Rectal smooth muscle tissue (tissue), 1 donor: ENCODE results near the gene LUC7L3.

ENCODE experiments used
- H3K27ac ChIP-seq: one replicate; pipeline ENCODE4 v1.7.0; 2013; ENCODE audit warnings: low read depth, low read length, inconsistent platforms
- H3K27me3 ChIP-seq: one replicate; pipeline ENCODE4 v1.7.0; 2013; ENCODE audit warnings: low read length; ENCODE audit not compliant: control insufficient read depth, insufficient read depth
- H3K36me3 ChIP-seq: one replicate; pipeline ENCODE4 v1.7.0; 2013; ENCODE audit warnings: low read length; ENCODE audit not compliant: control insufficient read depth, insufficient read depth
- H3K4me1 ChIP-seq: one replicate; pipeline ENCODE4 v1.7.0; 2013; ENCODE audit warnings: low read length; ENCODE audit not compliant: control insufficient read depth, insufficient read depth
- H3K4me3 ChIP-seq: one replicate; pipeline ENCODE4 v1.7.0; 2013; ENCODE audit warnings: low read length
- H3K9ac ChIP-seq: one replicate; pipeline ENCODE4 v1.7.0; 2013; ENCODE audit warnings: low read length

LUC7L3 gene

DNA sequence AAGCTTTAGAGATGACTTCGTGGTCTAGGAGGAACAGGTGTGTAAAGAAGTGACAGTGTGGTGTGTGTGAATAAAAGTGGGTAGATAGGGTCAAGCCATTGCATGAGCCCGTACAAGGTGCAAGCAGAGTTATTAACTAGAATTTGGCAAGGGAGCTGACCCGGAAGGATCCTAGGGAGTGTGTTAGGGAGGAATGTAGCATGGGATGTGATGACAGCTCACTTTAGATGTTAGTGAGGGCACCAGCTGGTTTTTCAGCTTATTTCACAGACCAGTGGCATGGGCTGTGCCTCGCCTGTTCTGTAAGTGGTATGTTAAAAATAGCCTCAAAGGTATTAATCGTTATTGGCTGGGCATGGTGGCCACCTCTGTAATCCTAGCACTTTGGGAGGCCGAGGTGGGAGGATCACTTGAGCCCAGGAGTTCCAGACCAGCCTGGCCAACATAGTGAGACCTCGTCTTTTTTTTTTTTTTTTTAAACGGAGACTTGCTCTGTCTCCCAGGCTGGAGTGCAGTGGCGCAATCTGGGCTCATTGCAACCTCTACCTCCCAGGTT is 39.7 kb downstream of the LUC7L3 start:
- Histone ChIP-seq H3K4me3 (no peak overlapping the region), H3K36me3 (no peaks in the 10 kb centered on the region), H3K9ac (no peak overlapping the region), H3K27ac (no peak overlapping the region), H3K27me3 (no peaks in the 10 kb centered on the region), H3K4me1 (peaks cover 8% of the 10 kb centered on the region)

DNA sequence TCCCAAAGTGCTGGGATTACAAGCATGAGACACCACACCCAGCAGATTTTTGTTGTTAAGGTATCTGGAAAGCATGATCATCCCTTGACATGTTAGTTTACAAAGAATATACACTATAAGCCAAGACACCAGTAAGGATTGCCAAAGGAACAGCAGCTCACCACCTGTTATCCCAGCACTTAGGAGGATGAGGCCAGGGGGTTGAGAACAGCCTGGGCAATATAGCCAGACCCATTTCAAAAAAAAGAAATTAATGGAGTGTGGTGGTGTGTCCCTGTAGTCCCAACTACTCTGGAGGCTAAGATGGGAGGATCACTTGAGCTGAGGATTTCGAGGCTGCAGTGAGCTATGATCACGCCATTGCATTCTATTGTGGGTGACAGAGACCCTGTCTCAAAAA is 42.8 kb downstream of the LUC7L3 start:
- H3K36me3 ChIP-seq: no peaks in the 10 kb centered on the region
- no peak overlapping the region for H3K9ac ChIP-seq
- H3K4me1 ChIP-seq: peaks cover 8% of the 10 kb centered on the region
- H3K27me3 ChIP-seq: no peaks in the 10 kb centered on the region
- no peak overlapping the region for H3K27ac ChIP-seq
- H3K4me3 ChIP-seq: no peak overlapping the region

DNA sequence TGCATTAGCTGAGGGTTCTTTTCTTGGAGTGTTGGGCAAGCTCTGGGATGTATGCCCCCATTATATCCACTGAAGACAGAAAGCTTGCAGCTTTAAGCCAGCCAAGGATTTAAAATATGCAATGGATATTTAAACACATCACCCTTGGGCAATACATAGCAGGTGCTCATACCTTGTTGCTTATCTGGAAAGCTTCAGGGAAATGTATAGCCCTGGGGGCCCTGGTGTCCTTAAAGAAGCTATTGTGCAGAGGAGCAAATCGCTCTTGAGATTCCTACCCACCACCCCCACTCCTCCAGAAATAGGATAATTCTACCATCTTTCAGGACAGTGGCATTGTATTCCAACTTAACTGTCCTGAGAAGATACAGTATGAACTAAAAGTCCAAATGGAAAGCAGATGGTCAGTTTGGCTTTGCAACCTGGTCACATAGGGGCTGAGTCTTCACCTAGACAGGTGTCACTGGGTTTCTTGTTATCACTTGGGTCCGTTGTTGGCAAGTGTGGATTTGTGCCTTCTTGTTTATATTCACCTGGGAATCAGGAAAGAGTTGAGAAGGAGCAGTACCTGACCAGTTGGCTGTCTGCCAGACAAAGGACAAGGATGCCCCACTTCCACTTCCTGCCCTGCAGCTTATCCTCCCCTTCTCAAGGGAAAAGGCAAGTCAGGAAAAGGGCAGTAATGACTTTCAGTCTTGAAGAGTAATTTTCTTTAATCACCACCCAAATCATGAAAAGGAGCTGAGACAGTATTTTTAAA is 44.5 kb downstream of the LUC7L3 start:
- H3K4me1 ChIP-seq: peaks cover 8% of the 10 kb centered on the region

DNA sequence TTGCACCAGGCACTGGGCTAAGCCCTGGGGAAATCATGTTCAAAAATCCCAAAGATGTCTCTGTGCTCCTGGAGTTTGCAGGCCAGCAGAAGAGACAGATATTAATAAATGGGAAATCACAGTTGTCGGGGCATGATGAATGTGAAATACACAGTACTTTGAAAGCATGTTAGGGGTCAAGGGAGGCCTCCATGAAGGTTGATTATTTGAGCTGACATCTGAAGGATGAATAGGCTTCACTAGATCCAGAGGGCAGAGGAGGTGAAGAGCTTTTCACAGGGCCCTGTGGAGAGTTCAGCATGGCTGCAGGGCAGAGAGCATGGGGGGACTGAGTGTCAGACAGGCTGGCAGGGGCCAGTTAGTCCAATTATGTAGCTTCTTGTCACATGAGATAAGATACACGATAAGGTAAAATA is 45.3 kb downstream of the LUC7L3 start:
- H3K4me3 ChIP-seq: no peak overlapping the region
- H3K9ac ChIP-seq: no peak overlapping the region
- peaks cover 8% of the 10 kb centered on the region for H3K4me1 ChIP-seq
- no peaks in the 10 kb centered on the region for H3K36me3 ChIP-seq
- H3K27me3 ChIP-seq: no peaks in the 10 kb centered on the region
- no peak overlapping the region for H3K27ac ChIP-seq

More for the DNA sequence above, 44.5 kb downstream of the LUC7L3 start:
- H3K4me3 ChIP-seq: no peak overlapping the region
- H3K27me3 ChIP-seq: no peaks in the 10 kb centered on the region
- H3K36me3 ChIP-seq: no peaks in the 10 kb centered on the region
- H3K27ac ChIP-seq: no peak overlapping the region
- H3K9ac ChIP-seq: no peak overlapping the region

DNA sequence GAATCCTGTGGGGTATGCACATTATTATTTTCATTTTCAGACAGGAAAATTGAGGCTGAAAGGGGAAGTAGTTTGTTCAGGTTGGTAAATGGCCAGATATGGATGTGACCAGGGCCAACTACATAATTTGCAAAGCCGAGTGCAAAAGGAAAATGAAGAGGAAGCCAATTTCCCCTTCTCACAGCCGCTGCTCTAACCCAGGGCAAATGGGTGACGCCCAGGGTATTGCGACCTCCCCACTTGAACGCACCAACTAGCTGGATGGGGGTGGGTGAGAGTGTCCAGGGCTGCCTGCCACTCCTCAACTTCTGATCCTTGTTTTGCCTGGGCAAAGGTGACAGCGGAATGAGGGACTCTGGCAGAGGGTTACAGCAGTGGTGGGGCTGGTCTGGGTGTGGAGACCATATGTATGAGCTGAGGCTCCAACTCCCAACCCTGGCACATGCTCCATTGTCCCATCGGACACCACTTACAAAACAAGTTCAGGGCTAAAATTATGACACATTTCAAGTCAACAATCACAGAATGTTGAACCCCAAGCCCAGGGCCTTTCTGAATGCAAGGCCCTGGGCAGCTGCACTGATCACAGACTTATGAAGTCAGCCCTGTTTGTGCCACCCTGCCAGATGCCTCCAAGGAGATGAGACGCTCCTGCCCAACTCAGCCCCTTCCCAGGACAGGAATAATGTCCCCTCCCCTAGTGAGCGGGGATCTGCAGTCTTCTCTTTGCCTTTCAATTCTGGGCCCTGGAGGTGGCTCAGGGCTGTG is 46.2 kb downstream of the LUC7L3 start:
- peak overlapping the region; percentile 1 for H3K27ac ChIP-seq
- peaks cover 8% of the 10 kb centered on the region for H3K4me1 ChIP-seq
- peak overlapping the region; percentile 5 for H3K9ac ChIP-seq

DNA sequence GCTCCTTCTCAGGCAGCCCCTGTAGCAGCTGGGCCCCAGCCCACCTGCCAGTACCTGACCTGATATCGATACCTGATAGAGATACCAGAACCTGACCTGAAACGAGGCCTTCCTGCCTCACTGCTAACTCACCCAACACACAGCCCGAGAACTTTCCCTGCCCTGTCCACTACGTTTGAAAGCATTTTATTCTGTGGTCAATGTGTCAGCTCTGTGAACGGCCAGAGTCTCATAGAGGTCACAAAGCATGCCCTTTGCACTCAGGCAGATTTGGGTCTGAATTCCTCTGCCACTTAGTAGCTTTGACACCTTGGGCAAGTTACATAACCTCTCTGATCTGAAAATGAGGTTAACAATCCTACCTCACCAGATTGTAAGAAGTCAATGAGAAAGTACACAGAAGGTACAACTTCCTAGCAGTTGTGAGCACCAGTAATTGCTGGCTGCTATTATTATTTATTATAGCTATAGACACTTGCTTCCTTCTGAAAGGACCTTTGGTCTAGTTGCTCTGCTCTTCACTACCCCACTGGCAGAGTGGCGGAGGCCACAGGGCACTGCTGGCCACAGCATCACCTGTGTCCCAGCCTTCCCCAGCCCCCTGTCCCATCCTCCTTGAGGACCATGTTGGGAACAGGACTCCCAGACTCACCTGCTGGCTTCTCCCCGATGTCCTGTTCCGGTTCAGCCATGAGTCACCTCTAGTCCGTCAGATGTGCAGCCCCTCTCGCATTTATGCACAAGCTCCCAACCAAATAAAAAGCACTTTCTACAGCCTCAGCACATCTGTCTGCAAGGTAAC is 47.0 kb downstream of the LUC7L3 start:
- Histone ChIP-seq H3K4me3 (peak overlapping the region; percentile 44), H3K9ac (peak overlapping the region; percentile 5), H3K36me3 (no peaks in the 10 kb centered on the region), H3K4me1 (peaks cover 8% of the 10 kb centered on the region), H3K27me3 (no peaks in the 10 kb centered on the region), H3K27ac (peak overlapping the region; percentile 1)

More for the DNA sequence above, 46.2 kb downstream of the LUC7L3 start:
- no peaks in the 10 kb centered on the region for H3K27me3 ChIP-seq
- H3K4me3 ChIP-seq: peak overlapping the region; percentile 44
- H3K36me3 ChIP-seq: no peaks in the 10 kb centered on the region

DNA sequence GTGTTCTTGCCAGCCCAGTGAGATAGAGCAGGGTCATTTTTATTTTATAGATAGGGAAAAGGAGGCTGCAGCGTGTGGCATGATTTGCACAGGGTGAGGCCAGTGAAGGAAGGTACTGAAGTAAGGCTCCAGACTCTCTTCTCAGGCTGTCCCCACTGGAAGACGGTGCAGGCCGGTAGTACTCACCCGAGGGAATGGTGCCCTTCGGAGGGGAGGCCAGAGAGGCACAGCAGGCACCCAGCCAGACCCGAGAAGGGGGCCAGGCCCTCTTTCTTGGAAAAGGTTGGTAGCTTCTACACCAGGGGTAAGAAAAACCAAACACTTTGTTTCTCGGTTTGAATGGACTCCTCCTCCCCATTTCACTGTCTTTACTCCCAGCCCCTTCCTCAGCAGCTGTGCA is 47.6 kb downstream of the LUC7L3 start:
- no peak overlapping the region for H3K27ac ChIP-seq
- peaks cover 8% of the 10 kb centered on the region for H3K4me1 ChIP-seq
- no peaks in the 10 kb centered on the region for H3K27me3 ChIP-seq
- H3K4me3 ChIP-seq: peak overlapping the region; percentile 44
- H3K36me3 ChIP-seq: no peaks in the 10 kb centered on the region
- H3K9ac ChIP-seq: no peak overlapping the region

DNA sequence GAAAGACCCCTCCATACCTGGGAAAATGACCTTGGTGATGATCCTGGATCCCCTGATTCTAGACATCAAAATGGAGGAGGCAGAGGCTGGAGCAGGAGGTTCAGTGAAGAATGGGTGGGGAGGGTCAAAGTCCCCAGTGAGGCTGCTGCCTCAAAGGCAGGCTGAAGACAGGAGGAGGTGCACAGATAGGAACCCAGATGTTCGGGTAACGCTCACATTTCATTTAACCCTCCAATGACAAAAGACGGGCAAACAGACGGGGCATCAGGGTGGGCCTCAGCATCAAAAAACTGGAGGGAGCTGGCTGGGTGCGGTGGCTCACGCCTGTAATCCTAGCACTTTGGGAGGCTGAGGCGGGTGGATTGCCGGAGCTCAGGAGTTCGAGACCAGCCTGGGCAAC is 48.0 kb downstream of the LUC7L3 start, which contains the start of gene ANKRD40CL:
Gene ANKRD40CL, minus strand, starts transcription at position 73 of the 400 bp plus-strand sequence. CDS start 605 bp downstream, outside the sequence.
- Histone ChIP-seq H3K4me3 (peak within 1 kb of the TSS; percentile 44), H3K9ac (no peak within 1 kb of the TSS), H3K4me1 (peaks cover 8% of the 10 kb centered on the region), H3K36me3 (no peaks in the 10 kb centered on the region), H3K27me3 (no peaks in the 10 kb centered on the region), H3K27ac (peak within 1 kb of the TSS; percentile 1)

DNA sequence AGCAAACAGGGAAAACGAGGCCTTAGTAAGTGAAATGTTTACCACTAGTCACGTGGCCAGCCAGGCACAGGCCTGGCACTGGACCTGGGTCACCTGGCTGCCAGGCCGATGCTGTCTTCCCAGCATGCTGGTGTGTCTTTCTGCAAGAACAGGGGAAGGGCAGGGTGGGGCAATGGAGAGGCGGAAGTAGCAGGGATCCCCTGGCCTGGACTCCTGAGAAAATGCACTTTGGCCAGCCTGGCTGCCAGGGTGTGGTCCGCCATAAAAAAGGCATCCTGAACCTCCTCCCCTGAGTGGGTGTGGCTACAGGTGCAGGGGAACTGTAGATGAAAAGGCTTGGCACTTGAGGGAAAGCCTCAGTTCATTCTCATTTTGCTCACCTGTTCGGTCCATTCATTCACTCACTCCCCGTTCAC is 49.0 kb downstream of the LUC7L3 start:
- no peak overlapping the region for H3K9ac ChIP-seq
- H3K27me3 ChIP-seq: no peaks in the 10 kb centered on the region
- no peaks in the 10 kb centered on the region for H3K36me3 ChIP-seq
- H3K4me3 ChIP-seq: no peak overlapping the region
- H3K4me1 ChIP-seq: peaks cover 7% of the 10 kb centered on the region
- H3K27ac ChIP-seq: no peak overlapping the region

DNA sequence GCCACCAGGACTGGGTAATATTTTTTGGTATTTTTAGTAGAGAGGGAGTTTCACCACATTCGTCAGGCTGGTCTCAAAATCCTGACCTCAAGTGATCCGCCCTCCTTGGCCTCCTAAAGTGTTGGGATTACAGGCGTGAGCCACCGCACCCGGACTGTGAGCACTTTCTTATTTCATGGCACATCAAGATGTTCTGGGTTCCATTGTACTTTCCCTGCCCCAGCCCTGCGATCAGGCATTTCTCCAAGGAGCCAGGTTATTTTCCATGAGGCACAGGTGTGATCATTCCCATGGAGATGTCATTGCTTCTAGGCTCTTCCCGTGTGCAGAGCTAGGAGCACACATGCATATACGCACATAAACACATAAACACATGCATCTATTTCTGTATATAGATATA is 50.5 kb downstream of the LUC7L3 start:
- Histone ChIP-seq H3K27me3 (no peaks in the 10 kb centered on the region), H3K4me3 (no peak overlapping the region), H3K9ac (no peak overlapping the region), H3K36me3 (no peaks in the 10 kb centered on the region), H3K4me1 (no peaks in the 10 kb centered on the region), H3K27ac (no peak overlapping the region)

DNA sequence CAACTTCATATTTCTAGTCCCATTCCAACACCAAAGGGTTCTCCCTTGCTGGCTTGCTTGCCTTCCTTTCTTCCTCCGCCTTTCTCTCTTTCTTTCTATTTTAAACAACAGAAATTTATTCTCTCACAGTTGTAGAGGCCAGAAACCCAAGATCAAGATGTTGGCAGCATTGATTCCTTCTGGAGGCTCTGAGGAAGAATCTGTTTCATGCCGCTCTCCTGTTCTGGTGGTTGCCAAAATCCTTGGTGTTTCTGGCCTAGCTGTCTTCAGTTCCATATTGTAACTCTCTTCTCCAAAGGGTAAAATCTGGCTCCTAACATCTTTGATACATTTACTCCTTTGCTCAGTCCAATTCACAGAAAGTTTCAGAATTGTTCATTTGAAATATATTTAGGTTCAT is 50.9 kb downstream of the LUC7L3 start:
- Histone ChIP-seq H3K4me3 (no peak overlapping the region), H3K36me3 (no peaks in the 10 kb centered on the region), H3K4me1 (no peaks in the 10 kb centered on the region), H3K27me3 (no peaks in the 10 kb centered on the region), H3K27ac (no peak overlapping the region), H3K9ac (no peak overlapping the region)
